SK-N-SH (cell line): Measurements from ENCODE around the gene GALNTL6. TPM values are rescaled to one million over a fixed set of nuclear protein-coding genes. Genes with fewer than 3 reads are reported as not detected.

ENCODE experiments used
- CTCF ChIA-PET: fragments of 300-600, 350-600 bp; formaldehyde crosslinking; extraction: SDS; loops from one replicate; lab custom pipeline; 2021; lab: Yijun Ruan, JAX
- POLR2A ChIA-PET: fragments of 350-600 bp; sonication (Branson Sonifier 250); formaldehyde crosslinking; extraction: SDS; loops from one replicate; lab custom pipeline; 2020; ENCODE audit warnings: antibody characterized with exemption, inconsistent platforms; lab: Yijun Ruan, JAX
- DNase-seq: peaks from one replicate; pipeline ENCODE4 v3.0.0; 2012
- H2AFZ ChIP-seq: fragments of 200-600 bp; sonication (generic); 2 replicates; pipeline ENCODE4 v1.8.1; 2016; ENCODE audit warnings: antibody characterized with exemption, mild to moderate bottlenecking, low read depth
- H3F3A ChIP-seq: fragments of 200-600 bp; sonication (generic); replicated peaks from 2 replicates; pipeline ENCODE3; 2016; ENCODE audit warnings: antibody characterized with exemption, mild to moderate bottlenecking; ENCODE audit not compliant: insufficient read depth
- H3K27ac ChIP-seq, 2 experiments: fragments of 200-500 bp in 1 of 2; fragments of 200-600 bp in 1 of 2; sonication (Bioruptor generic) in 1 of 2; sonication (generic), shearing (Covaris generic) in 1 of 2; 2 replicates each; pipeline versions ENCODE4 v1.5.1 to v1.6.1; 2014 to 2016; ENCODE audit warnings: low read depth in 2 of 2, inconsistent platforms in 1 of 2, low read length in 1 of 2, mild to moderate bottlenecking in 1 of 2, mixed read lengths in 1 of 2
- H3K27me3 ChIP-seq: fragments of 200-600 bp; sonication (generic), shearing (Covaris generic); 2 replicates; pipeline ENCODE4 v1.6.1; 2016; ENCODE audit warnings: mixed run types; ENCODE audit not compliant: insufficient read depth
- H3K36me3 ChIP-seq, 2 experiments: fragments of 200-500 bp in 1 of 2; fragments of 200-600 bp in 1 of 2; sonication (Bioruptor generic) in 1 of 2; sonication (generic) in 1 of 2; replicated peaks in 1 of 2; 2 replicates each; pipeline versions ENCODE3 to v1.5.1; 2014 to 2016; ENCODE audit warnings: low read length in 1 of 2, mild to moderate bottlenecking in 1 of 2; ENCODE audit not compliant: insufficient read depth in 2 of 2, control insufficient read depth in 1 of 2
- H3K4me1 ChIP-seq, 2 experiments: fragments of 200-500 bp in 1 of 2; fragments of 200-600 bp in 1 of 2; sonication (Bioruptor generic) in 1 of 2; sonication (generic), shearing (Covaris generic) in 1 of 2; 2 replicates each; pipeline versions ENCODE4 v1.5.1 to v1.6.1; 2014 to 2016; ENCODE audit warnings: low read depth in 1 of 2, low read length in 1 of 2, mixed run types in 1 of 2; ENCODE audit not compliant: insufficient read depth in 2 of 2, control insufficient read depth in 1 of 2
- H3K4me2 ChIP-seq: fragments of 200-600 bp; sonication (generic), shearing (Covaris generic); 2 replicates; pipeline ENCODE4 v1.6.1; 2017; ENCODE audit warnings: mixed run types
- H3K4me3 ChIP-seq, 2 experiments: fragments of 200-500 bp in 1 of 2; fragments of 200-600 bp in 1 of 2; sonication (Bioruptor generic) in 1 of 2; sonication (generic), shearing (Covaris generic) in 1 of 2; 2 replicates each; pipeline versions ENCODE4 v1.5.1 to v1.8.1; 2014 to 2016; ENCODE audit warnings: low read depth in 2 of 2, inconsistent platforms in 1 of 2, low read length in 1 of 2, mild to moderate bottlenecking in 1 of 2, mixed read lengths in 1 of 2, moderate library complexity in 1 of 2
- H3K79me2 ChIP-seq: fragments of 200-600 bp; sonication (generic); 2 replicates; pipeline ENCODE4 v1.8.1; 2017; ENCODE audit warnings: mild to moderate bottlenecking; ENCODE audit not compliant: insufficient read depth
- H3K9ac ChIP-seq: fragments of 200-600 bp; sonication (generic); 2 replicates; pipeline ENCODE4 v1.6.1; 2017; ENCODE audit warnings: mixed run types
- H3K9me2 ChIP-seq: fragments of 200-600 bp; sonication (generic); 2 replicates; pipeline ENCODE4 v1.6.1; 2017; ENCODE audit warnings: mixed run types
- H3K9me3 ChIP-seq: fragments of 200-600 bp; sonication (generic); 2 replicates; pipeline ENCODE4 v1.6.1; 2017; ENCODE audit warnings: mixed run types, mild to moderate bottlenecking, moderate library complexity
- H4K20me1 ChIP-seq: fragments of 200-600 bp; sonication (generic); 2 replicates; pipeline ENCODE4 v1.6.1; 2017; ENCODE audit warnings: mild to moderate bottlenecking, mixed run types; ENCODE audit not compliant: insufficient read depth
- ELF1 ChIP-seq: IDR thresholded peaks from 2 replicates; pipeline ENCODE4 v1.4.0; 2012
- EZH2phosphoT487 ChIP-seq: fragments of 200-600 bp; sonication (generic); IDR thresholded peaks from 2 replicates; pipeline ENCODE4 v1.6.1; 2017; ENCODE audit warnings: low read depth, mixed run types, mild to moderate bottlenecking, antibody characterized with exemption, moderate library complexity, borderline replicate concordance
- FOSL2 ChIP-seq: IDR thresholded peaks from 2 replicates; pipeline ENCODE4 v1.4.0; 2012; ENCODE audit warnings: low read depth, mild to moderate bottlenecking, moderate library complexity, borderline replicate concordance
- FOXJ3 ChIP-seq: sonication (generic); formaldehyde crosslinking; IDR thresholded peaks from 2 replicates; pipeline ENCODE4 v1.5.1; 2020; ENCODE audit warnings: mild to moderate bottlenecking, missing genetic modification reagents
- FOXM1 ChIP-seq: IDR thresholded peaks from 2 replicates; pipeline ENCODE4 v1.4.0; 2012; ENCODE audit warnings: low read depth, mild to moderate bottlenecking
- IRF3 ChIP-seq: fragments of 150-350 bp; IDR thresholded peaks from 2 replicates; pipeline ENCODE4 v1.6.1; 2016; ENCODE audit warnings: mild to moderate bottlenecking, low read depth, low read length
- MXI1 ChIP-seq: IDR thresholded peaks from 2 replicates; pipeline ENCODE4 v1.6.1; 2012; ENCODE audit warnings: mild to moderate bottlenecking, low read depth, low read length, improper control_type of control experiment
- NRF1 ChIP-seq: IDR thresholded peaks from 2 replicates; pipeline ENCODE4 v1.6.1; 2012; ENCODE audit warnings: low read depth, mild to moderate bottlenecking, low read length
- SIN3A ChIP-seq: IDR thresholded peaks from 2 replicates; pipeline ENCODE4 v1.6.1; 2012; ENCODE audit warnings: low read depth, mild to moderate bottlenecking, low read length, moderate library complexity, borderline replicate concordance
- TEAD4 ChIP-seq: IDR thresholded peaks from 2 replicates; pipeline ENCODE4 v1.4.0; 2012; ENCODE audit warnings: mild to moderate bottlenecking, borderline replicate concordance; ENCODE audit not compliant: insufficient read depth
- WGBS: methylation state at CpG from one replicate; pipeline ENCODE4 v1.1.6; 2017; ENCODE audit warnings: low lambda C conversion rate; 5-methylcytosine and 5-hydroxymethylcytosine counted together
- polyA plus RNA-seq, 3 experiments: library from polyadenylated mRNA; depleted of rRNA; stranded (reverse); fragments of >200 nt; gene quantifications; 2 replicates each; pipeline ENCODE4 v1.2.3, GENCODE V29; 2012
- TF ChIP-seq, protein P1 (sequence below): IDR thresholded peaks from 2 replicates; pipeline ENCODE4; 2012

Gene GALNTL6
- polyA plus RNA-seq, 1 of the 3 experiments (the other 2 are of a cell fraction) = 0.07 TPM

DNA sequence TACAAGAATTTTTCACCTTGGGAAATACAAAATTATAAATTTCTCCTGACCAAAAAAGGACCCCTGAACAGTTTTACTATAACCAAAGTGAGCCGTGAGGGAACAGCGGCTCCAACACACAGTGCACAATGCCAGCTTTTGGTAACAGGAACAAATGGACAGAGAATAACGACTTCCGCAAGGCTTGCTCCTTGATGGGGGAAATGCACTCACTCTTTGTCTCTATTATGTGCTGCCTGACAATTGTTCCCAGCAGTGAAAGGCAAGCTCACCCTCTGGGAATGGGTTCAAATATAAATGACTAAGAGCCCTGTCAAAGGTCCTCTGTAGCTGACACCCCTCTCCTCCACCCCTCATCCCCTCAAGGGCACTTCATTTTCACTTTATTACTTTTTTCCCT, 1029.6 kb downstream of the GALNTL6 start:
- Histone ChIP-seq H3K27me3 (no peaks in the 10 kb centered on the region), H3K36me3 (no peaks in the 10 kb centered on the region), H4K20me1 (no peaks in the 10 kb centered on the region), H3K27ac (no peak overlapping the region), H3K4me1 (peaks cover 0 to 3% of the 10 kb centered on the region in 2 experiments; a peak in 1 of 4 replicates), H3F3A (no peaks in the 10 kb centered on the region), H3K4me3 (no peak overlapping the region), H3K9ac (no peak overlapping the region), H3K79me2 (no peaks in the 10 kb centered on the region), H3K4me2 (no peak overlapping the region), H3K9me3 (no peaks in the 10 kb centered on the region), H3K9me2 (no peaks in the 10 kb centered on the region), H2AFZ (no peak overlapping the region)
- no peak for TF ChIP-seq FOSL2
- no peak for TF ChIP-seq FOXJ3 (CRISPR knock-in tag)
- no peak for TF ChIP-seq EZH2phosphoT487
- WGBS = 79% methylated on average over 4 of the region's 4 CpGs
- DNase-seq = no peak
- CTCF ChIA-PET = no interaction called here
- POLR2A ChIA-PET = no interaction called here

- no peaks in the 10 kb centered on the region for H3K9me3 ChIP-seq
- no peaks in the 10 kb centered on the region for H3F3A ChIP-seq
- no peak overlapping the region for H3K27ac ChIP-seq
- no peak overlapping the region for H3K4me2 ChIP-seq
- no peak overlapping the region for H2AFZ ChIP-seq
- H3K4me3 ChIP-seq = no peak overlapping the region
- no peak overlapping the region for H3K9ac ChIP-seq
- no peaks in the 10 kb centered on the region for H4K20me1 ChIP-seq
- no peaks in the 10 kb centered on the region for H3K36me3 ChIP-seq
- no peak for DNase-seq
- TF ChIP-seq MXI1 (no peak), TEAD4 (no peak), FOXM1 (no peak), IRF3 (no peak), SIN3A (no peak), ELF1 (no peak), NRF1 (no peak)
- TF ChIP-seq, protein P1, sequence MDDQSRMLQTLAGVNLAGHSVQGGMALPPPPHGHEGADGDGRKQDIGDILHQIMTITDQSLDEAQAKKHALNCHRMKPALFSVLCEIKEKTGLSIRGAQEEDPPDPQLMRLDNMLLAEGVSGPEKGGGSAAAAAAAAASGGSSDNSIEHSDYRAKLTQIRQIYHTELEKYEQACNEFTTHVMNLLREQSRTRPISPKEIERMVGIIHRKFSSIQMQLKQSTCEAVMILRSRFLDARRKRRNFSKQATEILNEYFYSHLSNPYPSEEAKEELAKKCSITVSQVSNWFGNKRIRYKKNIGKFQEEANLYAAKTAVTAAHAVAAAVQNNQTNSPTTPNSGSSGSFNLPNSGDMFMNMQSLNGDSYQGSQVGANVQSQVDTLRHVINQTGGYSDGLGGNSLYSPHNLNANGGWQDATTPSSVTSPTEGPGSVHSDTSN = no peak
- WGBS = 46% methylated on average over 4 of the region's 4 CpGs
- no peaks in the 10 kb centered on the region for H3K9me2 ChIP-seq
- H3K4me1 ChIP-seq = peaks cover 0 to 3% of the 10 kb centered on the region in 2 experiments; a peak in 1 of 4 replicates
- no peaks in the 10 kb centered on the region for H3K79me2 ChIP-seq
- POLR2A ChIA-PET = no interaction called here
- H3K27me3 ChIP-seq = no peaks in the 10 kb centered on the region
- CTCF ChIA-PET = no interaction called here
These were observed 1030.0 kb downstream of the GALNTL6 start for GRCh38 chr4:172843192-172843591.
